Ectodermal cell (in vitro differentiated cells): ENCODE results near the gene MITD1.
"Not testable (repeated sequence)": the region's sequence is repeated elsewhere in the genome, so short reads cannot be mapped to it uniquely, and the experiment has no call there.

Experiments used
- H3K27ac ChIP-seq: 2 replicates; pipeline ENCODE4 v1.7.0; 2013; ENCODE audit warnings: mild to moderate bottlenecking, low read depth, low read length; ENCODE audit not compliant: insufficient read depth, poor library complexity, severe bottlenecking
- H3K27me3 ChIP-seq: 2 replicates; pipeline ENCODE4 v1.7.0; 2013; ENCODE audit warnings: mild to moderate bottlenecking, low read length; ENCODE audit not compliant: insufficient read depth, control insufficient read depth, poor library complexity, severe bottlenecking
- H3K36me3 ChIP-seq: one replicate; pipeline ENCODE4 v1.7.0; 2013; ENCODE audit warnings: low read length; ENCODE audit not compliant: control insufficient read depth, insufficient read depth
- H3K4me1 ChIP-seq: one replicate; pipeline ENCODE4 v1.7.0; 2013; ENCODE audit warnings: low read length; ENCODE audit not compliant: control insufficient read depth, insufficient read depth
- H3K4me3 ChIP-seq: 2 replicates; pipeline ENCODE4 v1.7.0; 2013; ENCODE audit warnings: low read depth, low read length, control low read depth; ENCODE audit not compliant: insufficient read depth
- H3K9me3 ChIP-seq: 2 replicates; pipeline ENCODE4 v1.7.0; 2013; ENCODE audit warnings: mild to moderate bottlenecking, low read length, moderate library complexity; ENCODE audit not compliant: control insufficient read depth
- WGBS, 2 experiments: methylation state at CpG; one replicate each; pipeline ENCODE4 v1.1.7; 2013; ENCODE audit warnings: missing lambda C conversion rate in 2 of 2; 5-methylcytosine and 5-hydroxymethylcytosine counted together

The MITD1 gene

DNA sequence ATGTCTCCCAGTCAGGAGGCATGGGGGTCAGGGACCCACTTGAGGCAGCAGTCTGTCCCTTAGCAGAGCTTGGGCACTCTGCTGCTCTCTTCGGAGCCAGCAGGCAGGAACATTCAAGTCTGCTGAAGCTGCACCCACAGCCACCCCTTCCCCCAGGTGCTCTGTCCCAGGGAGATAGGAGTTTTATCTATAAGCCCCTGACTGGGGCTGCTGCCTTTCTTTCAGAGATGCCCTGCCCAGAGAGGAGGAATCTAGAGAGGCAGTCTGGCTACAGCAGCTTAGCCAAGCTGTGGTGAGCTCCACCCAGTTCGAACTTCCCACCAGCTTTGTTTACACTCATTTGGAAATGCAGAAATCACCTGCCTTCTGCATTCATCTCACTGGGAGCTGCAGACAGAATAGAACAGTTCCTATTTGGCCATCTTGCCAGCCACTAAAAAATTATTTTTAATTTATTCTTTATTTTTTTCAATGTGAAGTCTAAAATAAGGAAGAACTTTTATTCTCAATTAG is 45.8 kb downstream of the MITD1 start:
- not testable (repeated sequence) for H3K27ac ChIP-seq, H3K36me3 ChIP-seq, H3K27me3 ChIP-seq, H3K9me3 ChIP-seq, H3K4me3 ChIP-seq, H3K4me1 ChIP-seq
- WGBS, 2 experiments = 93 to 96% methylated on average over 2 of the region's 2 CpGs

DNA sequence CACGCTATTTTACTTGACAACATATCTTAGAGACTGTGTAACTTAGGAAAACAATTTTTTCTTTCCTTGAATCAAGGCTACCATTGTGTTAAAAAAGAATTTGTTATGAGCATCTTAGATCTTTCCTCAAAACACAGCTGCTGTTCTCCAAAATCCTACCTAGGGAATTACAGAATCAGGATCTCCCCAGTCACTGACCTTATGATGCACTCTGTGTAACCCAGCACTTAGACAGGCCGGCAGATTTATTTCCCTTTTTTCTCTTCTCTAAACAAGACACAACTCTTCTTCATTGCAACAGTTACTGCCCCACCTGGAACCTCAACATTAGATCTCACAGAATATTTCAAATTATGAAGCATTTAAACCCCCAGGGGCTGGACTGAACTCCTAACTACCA is 52.9 kb downstream of the MITD1 start:
- Histone ChIP-seq H3K4me3 (no peak overlapping the region), H3K36me3 (no peaks in the 10 kb centered on the region), H3K27me3 (no peaks in the 10 kb centered on the region), H3K27ac (no peak overlapping the region), H3K4me1 (no peaks in the 10 kb centered on the region), H3K9me3 (no peaks in the 10 kb centered on the region)
- WGBS, 2 experiments = 97 to 99% methylated on average over 2 of the region's 2 CpGs
